ENCODE data around the gene CCDC85B. TPM values are rescaled to one million over a fixed set of nuclear protein-coding genes. Genes with fewer than 3 reads are reported as not detected.

The CCDC85B gene
- total RNA-seq, 2 donors from 2014 or later, result 49.8 to 54.5 TPM

- H3K9me3 ChIP-seq, result no peaks in the 10 kb centered on the region
- intact Hi-C loops (cut with DNase I), result no loop called here
- 78 to 84% methylated on average over 9 to 10 of the region's 10 CpGs for WGBS, 2 donors
- no peaks in the 10 kb centered on the region for H3K27me3 ChIP-seq
- no peak overlapping the region for H3K4me3 ChIP-seq
- TF ChIP-seq CTCF (IDR thresholded peaks at IDR 0.05), result no peak
- H3K4me1 ChIP-seq, result peaks cover 36% of the 10 kb centered on the region
- H3K27ac ChIP-seq, result peak overlapping the region in 2 of 4 donors; percentile 24 to 85
- H3K36me3 ChIP-seq (replicated peaks in 1 of 2; ENCODE audit: insufficient read depth in 1 of 2, low read depth in 2 of 2), result no peaks in the 10 kb centered on the region
- no peak for DNase-seq
- ATAC-seq, result no peak
Measured at GRCh38 chr11:65892661-65893317, 2.3 kb downstream of the CCDC85B start.

DNA sequence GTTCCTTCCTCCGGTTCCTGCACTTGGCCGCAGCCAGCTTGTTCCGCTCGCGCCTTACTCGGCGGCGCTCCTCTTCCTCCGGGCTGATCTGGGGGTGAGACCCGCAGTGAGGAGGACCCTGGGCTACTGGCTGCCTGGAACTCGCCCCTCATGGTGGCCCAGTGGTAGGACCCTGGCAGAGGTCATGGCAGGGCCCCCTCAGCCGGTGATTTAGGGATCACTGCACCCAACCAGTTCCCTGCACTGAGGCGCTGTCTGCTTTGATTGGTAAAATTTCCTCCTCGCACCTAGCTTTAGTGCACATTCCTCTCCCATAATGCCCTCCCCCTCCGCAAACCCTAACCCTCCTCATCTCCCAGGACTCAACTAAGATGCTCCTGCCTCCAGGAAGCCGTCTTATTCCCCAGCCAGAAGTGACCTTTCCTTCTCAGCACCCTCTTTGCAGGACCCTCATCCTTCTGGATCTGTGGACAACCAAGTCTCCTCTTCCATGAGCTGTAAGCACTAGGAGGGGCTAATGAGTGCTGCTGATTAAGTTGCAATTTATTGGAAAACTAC is 3.6 kb downstream of the CCDC85B start:
- Histone ChIP-seq H3K27me3 (peaks cover 0 to 1% of the 10 kb centered on the region in 2 donors), H3K36me3 (replicated peaks in 1 of 2; ENCODE audit: insufficient read depth in 1 of 2, low read depth in 2 of 2) (no peaks in the 10 kb centered on the region), H3K27ac (peak overlapping the region in 2 of 4 donors; percentile 39 to 55), H3K9me3 (no peaks in the 10 kb centered on the region), H3K4me3 (no peak overlapping the region), H3K4me1 (peaks cover 32% of the 10 kb centered on the region)
- ATAC-seq (no peak), DNase-seq (no peak)
- intact Hi-C loops (cut with DNase I), result no loop called here
- 73 to 89% methylated on average over 7 to 16 of the region's 16 CpGs for WGBS, 2 donors
- TF ChIP-seq CTCF (IDR thresholded peaks at IDR 0.05) (no peak), POLR2A (IDR thresholded peaks at IDR 0.05) (peak in 1 of 3 donors; percentile 18)

GRCh38 chr11:65895482-65895981 is 5.1 kb downstream of the CCDC85B start:
- intact Hi-C loops (cut with DNase I), result no loop called here
- H3K4me1 ChIP-seq, result peaks cover 32% of the 10 kb centered on the region
- ATAC-seq (no peak), DNase-seq (no peak)
- no peak overlapping the region for H3K4me3 ChIP-seq
- TF ChIP-seq CTCF (IDR thresholded peaks at IDR 0.05) (no peak), POLR2A (IDR thresholded peaks at IDR 0.05) (no peak)
- no peak overlapping the region for H3K27ac ChIP-seq
- H3K36me3 ChIP-seq (replicated peaks in 1 of 2; ENCODE audit: insufficient read depth in 1 of 2, low read depth in 2 of 2), result no peaks in the 10 kb centered on the region
- no peaks in the 10 kb centered on the region for H3K9me3 ChIP-seq
- peaks cover 0 to 11% of the 10 kb centered on the region in 2 donors for H3K27me3 ChIP-seq
- 82 to 86% methylated on average over 5 of the region's 5 CpGs for WGBS, 2 donors

GRCh38 chr11:65896034-65896999 is 5.8 kb downstream of the CCDC85B start:
- ATAC-seq (no peak), DNase-seq (no peak)
- 82 to 87% methylated on average over 10 to 14 of the region's 14 CpGs for WGBS, 2 donors
- peaks cover 0 to 11% of the 10 kb centered on the region in 2 donors for H3K27me3 ChIP-seq
- H3K9me3 ChIP-seq, result no peaks in the 10 kb centered on the region
- H3K4me3 ChIP-seq, result no peak overlapping the region
- no peak overlapping the region for H3K27ac ChIP-seq
- intact Hi-C loops (cut with DNase I), result no loop called here
- peaks cover 24% of the 10 kb centered on the region for H3K4me1 ChIP-seq
- TF ChIP-seq CTCF (IDR thresholded peaks at IDR 0.05), result no peak
- TF ChIP-seq POLR2A (IDR thresholded peaks at IDR 0.05), result no peak
- no peaks in the 10 kb centered on the region for H3K36me3 ChIP-seq (replicated peaks in 1 of 2; ENCODE audit: insufficient read depth in 1 of 2, low read depth in 2 of 2)

Data from body of pancreas (tissue), 4 donors.